ENCODE measurements around the gene MLLT1.

MLLT1 gene

GRCh38 chr19:6225232-6225865 is 54.4 kb downstream of the MLLT1 start:
- Histone ChIP-seq H3K27me3 (ENCODE audit: insufficient read depth, poor library complexity, severe bottlenecking) (no peaks in the 10 kb centered on the region), H3K36me3 (ENCODE audit: low read depth) (peaks cover 16% of the 10 kb centered on the region), H3K9me3 (ENCODE audit: severe bottlenecking) (no peaks in the 10 kb centered on the region), H3K4me1 (ENCODE audit: insufficient read depth, poor library complexity, severe bottlenecking) (peaks cover 6% of the 10 kb centered on the region), H3K4me3 (ENCODE audit: severe bottlenecking) (no peak overlapping the region), H3K27ac (ENCODE audit: poor library complexity, severe bottlenecking) (no peak overlapping the region)
- DNase-seq (ENCODE audit: low spot score) (peak; percentile 37), ATAC-seq (ENCODE audit: low read depth) (no peak)
- no peak for TF ChIP-seq CTCF (IDR thresholded peaks at IDR 0.05; ENCODE audit: poor library complexity, severe bottlenecking)

GRCh38 chr19:6224308-6224675 is 55.5 kb downstream of the MLLT1 start:
- H3K36me3 ChIP-seq (ENCODE audit: low read depth), result peaks cover 16% of the 10 kb centered on the region
- H3K4me1 ChIP-seq (ENCODE audit: insufficient read depth, poor library complexity, severe bottlenecking), result peaks cover 6% of the 10 kb centered on the region
- DNase-seq (ENCODE audit: low spot score) (peak; percentile 34), ATAC-seq (ENCODE audit: low read depth) (no peak)
- no peak for TF ChIP-seq CTCF (IDR thresholded peaks at IDR 0.05; ENCODE audit: poor library complexity, severe bottlenecking)
- no peaks in the 10 kb centered on the region for H3K9me3 ChIP-seq (ENCODE audit: severe bottlenecking)
- no peak overlapping the region for H3K4me3 ChIP-seq (ENCODE audit: severe bottlenecking)
- H3K27ac ChIP-seq (ENCODE audit: poor library complexity, severe bottlenecking), result no peak overlapping the region
- no peaks in the 10 kb centered on the region for H3K27me3 ChIP-seq (ENCODE audit: insufficient read depth, poor library complexity, severe bottlenecking)

GRCh38 chr19:6223461-6224307 is 56.1 kb downstream of the MLLT1 start:
- H3K36me3 ChIP-seq (ENCODE audit: low read depth), result peaks cover 19% of the 10 kb centered on the region
- no peaks in the 10 kb centered on the region for H3K9me3 ChIP-seq (ENCODE audit: severe bottlenecking)
- peaks cover 6% of the 10 kb centered on the region for H3K4me1 ChIP-seq (ENCODE audit: insufficient read depth, poor library complexity, severe bottlenecking)
- ATAC-seq (ENCODE audit: low read depth), result no peak
- no peak overlapping the region for H3K4me3 ChIP-seq (ENCODE audit: severe bottlenecking)
- no peak for TF ChIP-seq CTCF (IDR thresholded peaks at IDR 0.05; ENCODE audit: poor library complexity, severe bottlenecking)
- DNase-seq (ENCODE audit: low spot score), result peak; percentile 40
- H3K27ac ChIP-seq (ENCODE audit: poor library complexity, severe bottlenecking), result no peak overlapping the region
- H3K27me3 ChIP-seq (ENCODE audit: insufficient read depth, poor library complexity, severe bottlenecking), result no peaks in the 10 kb centered on the region

GRCh38 chr19:6222884-6223283 is 56.9 kb downstream of the MLLT1 start:
- Histone ChIP-seq H3K27ac (ENCODE audit: poor library complexity, severe bottlenecking) (no peak overlapping the region), H3K27me3 (ENCODE audit: insufficient read depth, poor library complexity, severe bottlenecking) (no peaks in the 10 kb centered on the region), H3K4me3 (ENCODE audit: severe bottlenecking) (no peak overlapping the region), H3K9me3 (ENCODE audit: severe bottlenecking) (no peaks in the 10 kb centered on the region), H3K36me3 (ENCODE audit: low read depth) (peaks cover 23% of the 10 kb centered on the region), H3K4me1 (ENCODE audit: insufficient read depth, poor library complexity, severe bottlenecking) (peaks cover 6% of the 10 kb centered on the region)
- no peak for DNase-seq (ENCODE audit: low spot score)
- no peak for TF ChIP-seq CTCF (IDR thresholded peaks at IDR 0.05; ENCODE audit: poor library complexity, severe bottlenecking)
- peak; percentile 57 for ATAC-seq (ENCODE audit: low read depth)
